Measurements from ENCODE around the gene INHBC.
"Not testable (repeated sequence)": the region's sequence is repeated elsewhere in the genome, so short reads cannot be mapped to it uniquely, and the experiment has no call there.

INHBC gene

DNA sequence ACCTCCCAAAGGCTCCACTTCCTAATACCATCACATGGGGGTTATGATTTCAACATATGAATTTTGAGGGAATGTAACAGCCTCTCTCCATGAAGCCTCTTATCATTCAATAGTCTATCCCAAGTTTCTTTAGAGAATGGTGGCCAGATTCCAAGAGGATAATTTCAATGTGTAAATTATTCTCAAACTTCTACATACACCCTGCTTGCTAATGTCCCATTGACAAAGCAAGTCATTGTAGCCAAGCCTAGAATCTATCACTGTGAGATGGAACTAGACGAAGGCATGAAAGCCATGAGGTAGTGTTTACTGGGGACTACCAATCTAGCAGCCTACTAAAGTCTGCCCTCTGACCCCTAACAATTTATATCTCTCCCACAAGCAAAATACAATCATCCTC is 3.8 kb downstream of the INHBC start:
- no peak overlapping the region for H3K4me3 ChIP-seq (ENCODE audit: low read length)
- DNase-seq (ENCODE audit: low read depth) = no peak
- no peak for TF ChIP-seq CTCF (conservative IDR thresholded peaks at IDR 0.05; ENCODE audit: low read length)

GRCh38 chr12:57439762-57440266 is 5.2 kb downstream of the INHBC start:
- DNase-seq (ENCODE audit: low read depth) = no peak
- H3K4me3 ChIP-seq (ENCODE audit: low read length) = no peak overlapping the region
- no peak for TF ChIP-seq CTCF (conservative IDR thresholded peaks at IDR 0.05; ENCODE audit: low read length)

- not testable (repeated sequence) for DNase-seq (ENCODE audit: low read depth); H3K4me3 ChIP-seq (ENCODE audit: low read length)
Observed at GRCh38 chr12:57441393-57441792, 6.8 kb downstream of the INHBC start.

DNA sequence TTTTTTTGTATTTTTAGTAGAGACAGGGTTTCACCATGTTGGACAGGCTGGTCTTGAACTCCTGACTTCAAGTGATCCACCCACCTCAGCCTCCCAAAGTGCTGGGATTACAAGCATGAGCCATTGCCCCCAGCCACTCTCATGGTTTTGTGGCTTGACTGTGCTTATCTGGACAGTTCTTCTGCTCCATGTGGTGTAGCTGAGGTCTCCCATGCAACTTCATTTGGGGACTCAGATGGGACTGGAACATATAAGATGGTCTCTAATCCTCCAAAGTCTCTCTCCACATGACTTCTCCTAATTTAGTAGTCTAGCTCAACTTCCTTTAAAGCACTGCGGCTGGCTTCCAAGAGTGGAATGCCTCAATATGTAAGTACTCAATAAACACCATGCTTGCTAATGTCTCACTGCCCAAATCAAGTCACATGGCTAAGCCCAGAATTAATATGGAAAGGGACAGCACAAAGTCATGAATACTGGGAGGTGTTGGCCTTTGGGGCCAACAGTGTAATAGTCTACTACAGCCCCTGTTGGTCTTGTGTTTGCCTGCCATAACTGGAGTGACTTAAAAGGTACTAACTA is 7.4 kb downstream of the INHBC start:
- no peak for DNase-seq (ENCODE audit: low read depth)
- no peak for TF ChIP-seq CTCF (conservative IDR thresholded peaks at IDR 0.05; ENCODE audit: low read length)
- no peak overlapping the region for H3K4me3 ChIP-seq (ENCODE audit: low read length)

DNA sequence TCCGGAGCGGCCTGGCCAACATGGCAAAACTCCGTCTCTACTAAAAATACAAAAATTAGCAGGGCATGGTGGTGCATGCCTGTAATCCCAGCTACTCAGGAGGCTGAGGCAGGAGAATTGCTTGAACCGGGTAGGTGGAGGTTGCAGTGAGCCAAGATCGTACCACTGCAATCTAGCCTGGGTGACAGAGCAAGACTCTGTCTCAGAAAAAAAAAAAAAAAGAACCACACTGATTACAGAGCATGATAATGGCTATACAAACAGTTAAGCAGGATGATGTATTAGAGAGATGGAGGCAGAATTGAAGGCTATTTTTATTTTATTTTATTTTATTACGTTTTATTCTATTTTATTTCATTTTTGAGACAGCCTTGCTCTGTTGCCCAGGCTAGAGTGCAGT is 9.8 kb downstream of the INHBC start:
- not testable (repeated sequence) for DNase-seq (ENCODE audit: low read depth); H3K4me3 ChIP-seq (ENCODE audit: low read length)

- DNase-seq (ENCODE audit: low read depth) = no peak
- no peak overlapping the region for H3K4me3 ChIP-seq (ENCODE audit: low read length)
- no peak for TF ChIP-seq CTCF (conservative IDR thresholded peaks at IDR 0.05; ENCODE audit: low read length)
Observed at GRCh38 chr12:57444744-57445143, 10.2 kb downstream of the INHBC start.

DNA sequence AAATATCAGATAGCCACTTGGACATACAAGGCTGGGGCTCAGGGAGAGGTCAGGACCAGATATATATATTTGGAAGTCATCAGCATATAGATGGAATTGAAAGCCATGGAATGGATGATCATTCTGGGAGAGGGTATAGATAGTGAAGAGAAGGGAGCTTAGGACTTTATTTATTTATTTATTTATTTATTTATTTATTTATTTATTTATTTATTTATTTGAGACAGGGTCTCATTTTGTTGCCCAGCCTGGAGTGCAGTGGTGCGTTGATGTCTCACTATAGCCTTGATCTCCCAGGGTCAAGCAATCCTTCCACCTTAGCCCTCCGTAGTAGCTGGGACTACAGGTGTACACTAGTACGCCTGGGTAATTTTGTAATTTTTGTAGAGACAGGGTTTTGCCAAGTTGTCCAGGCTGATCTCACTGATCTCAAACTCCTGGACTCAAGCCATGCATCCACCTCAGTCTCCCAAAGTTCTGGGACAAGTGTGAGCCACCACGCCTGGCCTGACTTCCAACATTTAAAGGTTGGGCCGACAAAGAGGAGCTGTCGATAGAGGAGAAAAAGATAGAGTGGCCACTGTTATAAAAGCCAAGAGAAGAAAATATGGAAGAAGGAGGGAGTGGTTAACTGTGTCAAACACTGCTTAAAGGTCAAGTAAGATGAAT is 11.8 kb downstream of the INHBC start:
- no peak for DNase-seq (ENCODE audit: low read depth)
- no peak overlapping the region for H3K4me3 ChIP-seq (ENCODE audit: low read length)
- no peak for TF ChIP-seq CTCF (conservative IDR thresholded peaks at IDR 0.05; ENCODE audit: low read length)

- DNase-seq (ENCODE audit: low read depth) = no peak
- H3K4me3 ChIP-seq (ENCODE audit: low read length) = no peak overlapping the region
- TF ChIP-seq CTCF (conservative IDR thresholded peaks at IDR 0.05; ENCODE audit: low read length) = no peak
Observed at GRCh38 chr12:57448669-57449068, 14.1 kb downstream of the INHBC start.

All from AG10803 (cell line).